Mesendoderm (in vitro differentiated cells): Measurements from ENCODE around the gene JAKMIP1.
A peak's percentile ranks its signal among the peaks of the same experiment; 100 is the strongest.
"Not testable (repeated sequence)": the region's sequence is repeated elsewhere in the genome, so short reads cannot be mapped to it uniquely, and the experiment has no call there.

Experiments
- DNase-seq: peaks from one replicate; pipeline ENCODE4 v3.0.0; 2013
- H2AK5ac ChIP-seq: 2 replicates; pipeline ENCODE4 v1.6.1; 2013; ENCODE audit warnings: low read length, inconsistent platforms
- H2BK120ac ChIP-seq: 2 replicates; pipeline ENCODE4 v1.6.1; 2013; ENCODE audit warnings: low read depth, mild to moderate bottlenecking, low read length, moderate library complexity, mixed read lengths
- H2BK15ac ChIP-seq: replicated peaks from 2 replicates; pipeline ENCODE4 v1.6.1; 2013; ENCODE audit warnings: low read depth, mild to moderate bottlenecking, moderate library complexity
- H2BK5ac ChIP-seq: 2 replicates; pipeline ENCODE4 v1.6.1; 2013; ENCODE audit warnings: low read length, inconsistent platforms
- H3K18ac ChIP-seq: 2 replicates; pipeline ENCODE4 v1.6.1; 2013; ENCODE audit warnings: mild to moderate bottlenecking, low read length, mixed read lengths
- H3K23ac ChIP-seq: one replicate; pipeline ENCODE4 v1.6.1; 2013; ENCODE audit warnings: low read length
- H3K27ac ChIP-seq: 2 replicates; pipeline ENCODE4 v1.5.1; 2013; ENCODE audit warnings: low read depth, mild to moderate bottlenecking, inconsistent platforms, low read length, moderate library complexity
- H3K27me3 ChIP-seq: 2 replicates; pipeline ENCODE4 v1.6.1; 2013; ENCODE audit warnings: low read length, control low read depth, mild to moderate bottlenecking, inconsistent platforms; ENCODE audit not compliant: insufficient read depth, poor library complexity
- H3K36me3 ChIP-seq: 2 replicates; pipeline ENCODE4 v1.6.1; 2013; ENCODE audit warnings: low read length, inconsistent platforms; ENCODE audit not compliant: control insufficient read depth, insufficient read depth
- H3K4ac ChIP-seq: one replicate; pipeline ENCODE4 v1.6.1; 2013; ENCODE audit warnings: low read depth, mild to moderate bottlenecking, low read length, moderate library complexity
- H3K4me1 ChIP-seq: 2 replicates; pipeline ENCODE4 v1.6.1; 2013; ENCODE audit warnings: low read depth, low read length, inconsistent platforms; ENCODE audit not compliant: control insufficient read depth
- H3K4me2 ChIP-seq: 2 replicates; pipeline ENCODE4 v1.6.1; 2013; ENCODE audit warnings: low read length
- H3K4me3 ChIP-seq: 2 replicates; pipeline ENCODE4 v1.5.1; 2013; ENCODE audit warnings: mild to moderate bottlenecking, low read length
- H3K56ac ChIP-seq: one replicate; pipeline ENCODE4 v1.6.1; 2013; ENCODE audit warnings: low read length
- H3K79me1 ChIP-seq: 2 replicates; pipeline ENCODE4 v1.6.1; 2013; ENCODE audit warnings: low read length, inconsistent platforms
- H3K79me2 ChIP-seq: 2 replicates; pipeline ENCODE4 v1.6.1; 2013; ENCODE audit warnings: mild to moderate bottlenecking, low read length; ENCODE audit not compliant: control insufficient read depth, insufficient read depth
- H3K9ac ChIP-seq: 2 replicates; pipeline ENCODE4 v1.6.1; 2013; ENCODE audit warnings: low read length, inconsistent platforms
- H4K5ac ChIP-seq: one replicate; pipeline ENCODE4 v1.6.1; 2013; ENCODE audit warnings: low read length
- H4K8ac ChIP-seq: one replicate; pipeline ENCODE4 v1.6.1; 2013; ENCODE audit warnings: low read depth, mild to moderate bottlenecking, control low read depth, low read length, moderate library complexity
- WGBS: extraction: QIAGEN DNeasy Blood & Tissue Kit; methylation state at CpG from one replicate; pipeline ENCODE4 v1.1.7; 2013; ENCODE audit warnings: low lambda C conversion rate, missing lambda C conversion rate; ENCODE audit not compliant: insufficient coverage; ENCODE audit errors: extremely low coverage; 5-methylcytosine and 5-hydroxymethylcytosine counted together

JAKMIP1 gene

GRCh38 chr4:6010789-6011188, 189.6 kb downstream of the JAKMIP1 start:
- Histone ChIP-seq H3K4me3 (no peak overlapping the region), H3K27me3 (no peaks in the 10 kb centered on the region)
- WGBS, result no CpG with 5 or more reads among the region's 3 CpGs

GRCh38 chr4:6009452-6009851, 190.9 kb downstream of the JAKMIP1 start:
- H3K4me3 ChIP-seq, result no peak overlapping the region
- no peak overlapping the region for H4K8ac ChIP-seq
- no peak overlapping the region for H3K23ac ChIP-seq
- H3K36me3 ChIP-seq, result no peaks in the 10 kb centered on the region
- H2BK5ac ChIP-seq, result no peak overlapping the region
- no peak overlapping the region for H2BK15ac ChIP-seq
- no peaks in the 10 kb centered on the region for H3K79me1 ChIP-seq
- H3K4me2 ChIP-seq, result no peak overlapping the region
- DNase-seq, result no peak
- H4K5ac ChIP-seq, result no peak overlapping the region
- H2BK120ac ChIP-seq, result no peak overlapping the region
- no peak overlapping the region for H3K56ac ChIP-seq
- no peak overlapping the region for H3K4ac ChIP-seq
- no peak overlapping the region for H2AK5ac ChIP-seq
- H3K27me3 ChIP-seq, result no peaks in the 10 kb centered on the region
- no CpG with 5 or more reads among the region's 8 CpGs for WGBS
- no peaks in the 10 kb centered on the region for H3K4me1 ChIP-seq
- no peaks in the 10 kb centered on the region for H3K79me2 ChIP-seq
- H3K9ac ChIP-seq, result no peak overlapping the region
- no peak overlapping the region for H3K18ac ChIP-seq
- no peak overlapping the region for H3K27ac ChIP-seq

More at GRCh38 chr4:6010789-6011188, 189.6 kb downstream of the JAKMIP1 start:
- Histone ChIP-seq H3K23ac (no peak overlapping the region), H2BK15ac (no peak overlapping the region), H3K4me1 (no peaks in the 10 kb centered on the region), H2BK120ac (no peak overlapping the region), H3K4ac (no peak overlapping the region), H3K27ac (no peak overlapping the region), H3K18ac (no peak overlapping the region), H3K9ac (no peak overlapping the region), H3K79me1 (no peaks in the 10 kb centered on the region), H2AK5ac (no peak overlapping the region), H4K5ac (no peak overlapping the region), H4K8ac (no peak overlapping the region), H3K4me2 (no peak overlapping the region), H3K56ac (no peak overlapping the region), H3K36me3 (no peaks in the 10 kb centered on the region), H3K79me2 (no peaks in the 10 kb centered on the region), H2BK5ac (no peak overlapping the region)
- DNase-seq, result no peak

- Histone ChIP-seq H4K5ac (no peak overlapping the region), H3K79me1 (no peaks in the 10 kb centered on the region), H3K27me3 (no peaks in the 10 kb centered on the region), H3K79me2 (no peaks in the 10 kb centered on the region), H3K18ac (no peak overlapping the region), H3K23ac (no peak overlapping the region), H3K4ac (no peak overlapping the region), H3K4me1 (no peaks in the 10 kb centered on the region), H3K27ac (no peak overlapping the region), H3K56ac (no peak overlapping the region), H2BK120ac (no peak overlapping the region), H3K9ac (no peak overlapping the region), H2AK5ac (no peak overlapping the region), H2BK5ac (no peak overlapping the region), H3K36me3 (no peaks in the 10 kb centered on the region), H3K4me3 (no peak overlapping the region), H2BK15ac (no peak overlapping the region), H3K4me2 (no peak overlapping the region), H4K8ac (no peak overlapping the region)
- WGBS, result no CpG with 5 or more reads among the region's 19 CpGs
- no peak for DNase-seq
Observed at GRCh38 chr4:6008766-6009385, 191.5 kb downstream of the JAKMIP1 start.

GRCh38 chr4:6008092-6008551, 192.2 kb downstream of the JAKMIP1 start:
- H3K18ac ChIP-seq, result no peak overlapping the region
- no peaks in the 10 kb centered on the region for H3K4me1 ChIP-seq
- no peak overlapping the region for H3K23ac ChIP-seq
- no peak overlapping the region for H3K56ac ChIP-seq
- H3K79me1 ChIP-seq, result no peaks in the 10 kb centered on the region
- H3K27me3 ChIP-seq, result no peaks in the 10 kb centered on the region
- no peak overlapping the region for H2BK15ac ChIP-seq
- no peak overlapping the region for H3K4me3 ChIP-seq
- no CpG with 5 or more reads among the region's 54 CpGs for WGBS
- no peak overlapping the region for H4K8ac ChIP-seq
- H2AK5ac ChIP-seq, result no peak overlapping the region
- no peak overlapping the region for H3K9ac ChIP-seq
- H2BK5ac ChIP-seq, result no peak overlapping the region
- H3K79me2 ChIP-seq, result no peaks in the 10 kb centered on the region
- H4K5ac ChIP-seq, result no peak overlapping the region
- no peak overlapping the region for H2BK120ac ChIP-seq
- H3K27ac ChIP-seq, result no peak overlapping the region
- DNase-seq, result peak; percentile 49
- H3K36me3 ChIP-seq, result no peaks in the 10 kb centered on the region
- no peak overlapping the region for H3K4me2 ChIP-seq
- H3K4ac ChIP-seq, result no peak overlapping the region

GRCh38 chr4:6005175-6005574, 195.2 kb downstream of the JAKMIP1 start:
- Histone ChIP-seq H3K36me3 (no peaks in the 10 kb centered on the region), H3K9ac (no peak overlapping the region), H4K8ac (no peak overlapping the region), H2BK5ac (no peak overlapping the region), H3K79me2 (no peaks in the 10 kb centered on the region), H2BK120ac (no peak overlapping the region), H4K5ac (no peak overlapping the region), H3K18ac (no peak overlapping the region), H3K79me1 (no peaks in the 10 kb centered on the region), H3K4me3 (no peak overlapping the region), H2AK5ac (no peak overlapping the region), H2BK15ac (no peak overlapping the region), H3K4me1 (no peaks in the 10 kb centered on the region), H3K27me3 (no peaks in the 10 kb centered on the region), H3K23ac (no peak overlapping the region), H3K4ac (no peak overlapping the region), H3K4me2 (no peak overlapping the region), H3K27ac (no peak overlapping the region), H3K56ac (no peak overlapping the region)
- WGBS, result no CpG with 5 or more reads among the region's 4 CpGs
- DNase-seq, result no peak

GRCh38 chr4:6003485-6003884, 196.9 kb downstream of the JAKMIP1 start:
- H4K5ac ChIP-seq, H3K23ac ChIP-seq, H3K27ac ChIP-seq, H3K4me1 ChIP-seq, H3K9ac ChIP-seq, H2BK120ac ChIP-seq, H3K79me1 ChIP-seq, H3K18ac ChIP-seq, H3K4me3 ChIP-seq, H3K79me2 ChIP-seq, H2BK5ac ChIP-seq, H4K8ac ChIP-seq, DNase-seq, H3K36me3 ChIP-seq, H3K4me2 ChIP-seq, H3K27me3 ChIP-seq, H2BK15ac ChIP-seq, H3K56ac ChIP-seq, H2AK5ac ChIP-seq, H3K4ac ChIP-seq: not testable (repeated sequence)
- 100% methylated on average over 1 of the region's 1 CpG for WGBS
